ENCODE measurements around the gene SYT7.

SYT7 gene

GRCh38 chr11:61609000-61609979, 28.4 kb upstream of the SYT7 start:
- Histone ChIP-seq H3K27me3 (replicated peaks; ENCODE audit: control insufficient read depth, insufficient read depth, low read length, poor library complexity, severe bottlenecking) (no peaks in the 10 kb centered on the region), H3K4me3 (ENCODE audit: insufficient read depth, low read depth, low read length, poor library complexity, severe bottlenecking) (no peak overlapping the region)

GRCh38 chr11:61607920-61608599, 27.2 kb upstream of the SYT7 start:
- Histone ChIP-seq H3K36me3 (ENCODE audit: control insufficient read depth, insufficient read depth, low read length) (no peaks in the 10 kb centered on the region), H3K4me1 (ENCODE audit: control insufficient read depth, insufficient read depth, low read length, poor library complexity, severe bottlenecking) (no peaks in the 10 kb centered on the region), H3K4me3 (ENCODE audit: insufficient read depth, low read depth, low read length, poor library complexity, severe bottlenecking) (no peak overlapping the region), H3K9me3 (ENCODE audit: control insufficient read depth, low read length) (no peaks in the 10 kb centered on the region), H3K27ac (ENCODE audit: insufficient read depth, low read length, poor library complexity, severe bottlenecking) (no peak overlapping the region), H3K27me3 (replicated peaks; ENCODE audit: control insufficient read depth, insufficient read depth, low read length, poor library complexity, severe bottlenecking) (no peaks in the 10 kb centered on the region)
- DNase-seq, result no peak

More at GRCh38 chr11:61609000-61609979, 28.4 kb upstream of the SYT7 start:
- H3K9me3 ChIP-seq (ENCODE audit: control insufficient read depth, low read length), result no peaks in the 10 kb centered on the region
- H3K36me3 ChIP-seq (ENCODE audit: control insufficient read depth, insufficient read depth, low read length), result no peaks in the 10 kb centered on the region
- no peak for DNase-seq
- H3K4me1 ChIP-seq (ENCODE audit: control insufficient read depth, insufficient read depth, low read length, poor library complexity, severe bottlenecking), result no peaks in the 10 kb centered on the region
- H3K27ac ChIP-seq (ENCODE audit: insufficient read depth, low read length, poor library complexity, severe bottlenecking), result no peak overlapping the region

DNA sequence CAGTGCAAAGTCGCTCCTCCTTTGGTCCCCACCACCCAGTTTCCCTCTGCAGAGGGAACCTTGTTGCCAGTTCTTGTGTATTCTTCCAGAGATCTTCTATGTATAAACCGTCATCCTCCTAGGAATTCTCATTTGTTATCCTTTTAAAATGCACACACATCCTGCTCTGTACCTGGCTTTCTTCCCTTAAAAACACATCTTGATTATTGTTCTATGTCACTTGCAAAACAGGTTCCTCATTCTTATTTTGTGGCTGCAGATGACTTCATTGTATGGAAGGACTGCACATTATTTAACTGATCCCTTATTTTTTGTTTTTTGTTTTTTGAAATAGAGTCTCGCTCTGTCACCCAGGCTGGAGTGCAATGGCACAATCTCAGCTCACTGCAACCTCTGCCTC, 26.6 kb upstream of the SYT7 start:
- Histone ChIP-seq H3K4me1 (ENCODE audit: control insufficient read depth, insufficient read depth, low read length, poor library complexity, severe bottlenecking) (no peaks in the 10 kb centered on the region), H3K9me3 (ENCODE audit: control insufficient read depth, low read length) (no peaks in the 10 kb centered on the region)

DNA sequence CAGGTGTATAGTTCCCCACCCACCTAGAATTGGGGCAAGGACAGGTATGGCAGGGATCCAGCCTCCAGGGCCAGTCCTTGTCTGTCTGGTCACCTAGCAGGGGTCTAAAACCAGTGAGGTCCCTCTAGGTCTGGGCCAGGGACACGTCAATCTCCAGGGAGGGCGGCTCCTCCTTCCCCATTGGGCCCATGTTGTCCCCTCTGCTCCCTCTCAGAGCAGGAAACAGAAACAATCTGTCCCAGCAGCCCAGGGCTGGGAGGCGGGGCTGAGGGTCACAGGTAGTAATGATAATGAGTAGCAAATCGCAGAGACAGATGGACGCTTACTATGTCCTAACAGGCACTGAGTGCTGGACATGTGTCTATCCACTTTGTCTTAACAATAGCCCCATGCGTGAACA, 22.8 kb upstream of the SYT7 start:
- H3K9me3 ChIP-seq (ENCODE audit: control insufficient read depth, low read length), result no peaks in the 10 kb centered on the region
- H3K27ac ChIP-seq (ENCODE audit: insufficient read depth, low read length, poor library complexity, severe bottlenecking), result no peak overlapping the region
- no peaks in the 10 kb centered on the region for H3K27me3 ChIP-seq (replicated peaks; ENCODE audit: control insufficient read depth, insufficient read depth, low read length, poor library complexity, severe bottlenecking)

More for the DNA sequence above, 26.6 kb upstream of the SYT7 start:
- no peak overlapping the region for H3K4me3 ChIP-seq (ENCODE audit: insufficient read depth, low read depth, low read length, poor library complexity, severe bottlenecking)
- no peaks in the 10 kb centered on the region for H3K27me3 ChIP-seq (replicated peaks; ENCODE audit: control insufficient read depth, insufficient read depth, low read length, poor library complexity, severe bottlenecking)
- H3K27ac ChIP-seq (ENCODE audit: insufficient read depth, low read length, poor library complexity, severe bottlenecking), result no peak overlapping the region
- no peaks in the 10 kb centered on the region for H3K36me3 ChIP-seq (ENCODE audit: control insufficient read depth, insufficient read depth, low read length)
- no peak for DNase-seq

DNA sequence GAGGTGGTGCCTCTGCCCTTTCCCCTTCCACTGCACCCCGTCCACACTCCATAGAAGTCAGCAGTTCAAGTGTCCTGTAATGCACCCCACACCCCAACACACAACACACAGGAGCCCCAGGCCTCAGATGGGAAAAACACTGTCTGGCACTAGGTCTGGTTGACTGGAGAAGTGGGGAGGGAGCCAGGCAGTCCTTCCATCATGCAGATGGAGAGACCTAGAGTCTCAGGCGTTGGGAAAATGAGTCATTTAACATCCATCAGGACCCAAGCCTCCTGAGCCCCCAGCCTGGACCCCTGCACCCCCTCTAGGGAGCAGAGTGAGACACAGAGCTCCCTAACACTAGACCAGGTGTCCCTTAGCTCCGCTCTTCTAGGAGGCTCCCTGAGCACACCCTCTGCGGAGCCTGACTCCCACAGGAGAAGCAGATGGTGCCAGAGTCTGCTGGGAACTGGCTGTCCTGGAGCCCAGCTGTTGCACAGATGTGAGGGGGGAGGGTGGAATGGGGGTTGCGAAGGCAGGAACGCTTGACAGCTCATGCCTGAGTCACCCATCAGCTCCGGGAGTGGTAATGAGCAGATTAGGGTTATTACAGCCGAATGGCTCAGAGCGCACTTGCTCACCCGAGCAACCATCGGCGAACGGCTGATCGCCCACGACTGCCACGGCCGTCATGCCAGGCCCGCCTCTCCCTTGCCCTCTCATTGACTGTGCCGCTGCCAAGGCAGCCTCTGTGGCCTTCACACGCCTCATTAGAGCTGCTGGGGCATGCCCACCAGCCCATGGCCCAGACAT, 22.1 kb upstream of the SYT7 start:
- H3K27me3 ChIP-seq (replicated peaks; ENCODE audit: control insufficient read depth, insufficient read depth, low read length, poor library complexity, severe bottlenecking), result no peaks in the 10 kb centered on the region
- no peak for DNase-seq
- H3K4me1 ChIP-seq (ENCODE audit: control insufficient read depth, insufficient read depth, low read length, poor library complexity, severe bottlenecking), result no peaks in the 10 kb centered on the region
- no peaks in the 10 kb centered on the region for H3K36me3 ChIP-seq (ENCODE audit: control insufficient read depth, insufficient read depth, low read length)
- no peak overlapping the region for H3K27ac ChIP-seq (ENCODE audit: insufficient read depth, low read length, poor library complexity, severe bottlenecking)
- no peak overlapping the region for H3K4me3 ChIP-seq (ENCODE audit: insufficient read depth, low read depth, low read length, poor library complexity, severe bottlenecking)
- H3K9me3 ChIP-seq (ENCODE audit: control insufficient read depth, low read length), result no peaks in the 10 kb centered on the region

More for the DNA sequence above, 22.8 kb upstream of the SYT7 start:
- H3K4me1 ChIP-seq (ENCODE audit: control insufficient read depth, insufficient read depth, low read length, poor library complexity, severe bottlenecking), result no peaks in the 10 kb centered on the region
- no peaks in the 10 kb centered on the region for H3K36me3 ChIP-seq (ENCODE audit: control insufficient read depth, insufficient read depth, low read length)
- DNase-seq, result no peak
- no peak overlapping the region for H3K4me3 ChIP-seq (ENCODE audit: insufficient read depth, low read depth, low read length, poor library complexity, severe bottlenecking)

- no peak for DNase-seq
- H3K27ac ChIP-seq (ENCODE audit: insufficient read depth, low read length, poor library complexity, severe bottlenecking), result no peak overlapping the region
- H3K4me3 ChIP-seq (ENCODE audit: insufficient read depth, low read depth, low read length, poor library complexity, severe bottlenecking), result no peak overlapping the region
- H3K4me1 ChIP-seq (ENCODE audit: control insufficient read depth, insufficient read depth, low read length, poor library complexity, severe bottlenecking), result no peaks in the 10 kb centered on the region
- no peaks in the 10 kb centered on the region for H3K27me3 ChIP-seq (replicated peaks; ENCODE audit: control insufficient read depth, insufficient read depth, low read length, poor library complexity, severe bottlenecking)
- no peaks in the 10 kb centered on the region for H3K36me3 ChIP-seq (ENCODE audit: control insufficient read depth, insufficient read depth, low read length)
- H3K9me3 ChIP-seq (ENCODE audit: control insufficient read depth, low read length), result no peaks in the 10 kb centered on the region
Measured at GRCh38 chr11:61601512-61601911, 20.6 kb upstream of the SYT7 start.

- no peak overlapping the region for H3K27ac ChIP-seq (ENCODE audit: insufficient read depth, low read length, poor library complexity, severe bottlenecking)
- no peaks in the 10 kb centered on the region for H3K4me1 ChIP-seq (ENCODE audit: control insufficient read depth, insufficient read depth, low read length, poor library complexity, severe bottlenecking)
- no peak overlapping the region for H3K4me3 ChIP-seq (ENCODE audit: insufficient read depth, low read depth, low read length, poor library complexity, severe bottlenecking)
- no peak for DNase-seq
- H3K36me3 ChIP-seq (ENCODE audit: control insufficient read depth, insufficient read depth, low read length), result no peaks in the 10 kb centered on the region
- H3K27me3 ChIP-seq (replicated peaks; ENCODE audit: control insufficient read depth, insufficient read depth, low read length, poor library complexity, severe bottlenecking), result no peaks in the 10 kb centered on the region
- no peaks in the 10 kb centered on the region for H3K9me3 ChIP-seq (ENCODE audit: control insufficient read depth, low read length)
Measured at GRCh38 chr11:61599968-61600710, 19.3 kb upstream of the SYT7 start.

DNA sequence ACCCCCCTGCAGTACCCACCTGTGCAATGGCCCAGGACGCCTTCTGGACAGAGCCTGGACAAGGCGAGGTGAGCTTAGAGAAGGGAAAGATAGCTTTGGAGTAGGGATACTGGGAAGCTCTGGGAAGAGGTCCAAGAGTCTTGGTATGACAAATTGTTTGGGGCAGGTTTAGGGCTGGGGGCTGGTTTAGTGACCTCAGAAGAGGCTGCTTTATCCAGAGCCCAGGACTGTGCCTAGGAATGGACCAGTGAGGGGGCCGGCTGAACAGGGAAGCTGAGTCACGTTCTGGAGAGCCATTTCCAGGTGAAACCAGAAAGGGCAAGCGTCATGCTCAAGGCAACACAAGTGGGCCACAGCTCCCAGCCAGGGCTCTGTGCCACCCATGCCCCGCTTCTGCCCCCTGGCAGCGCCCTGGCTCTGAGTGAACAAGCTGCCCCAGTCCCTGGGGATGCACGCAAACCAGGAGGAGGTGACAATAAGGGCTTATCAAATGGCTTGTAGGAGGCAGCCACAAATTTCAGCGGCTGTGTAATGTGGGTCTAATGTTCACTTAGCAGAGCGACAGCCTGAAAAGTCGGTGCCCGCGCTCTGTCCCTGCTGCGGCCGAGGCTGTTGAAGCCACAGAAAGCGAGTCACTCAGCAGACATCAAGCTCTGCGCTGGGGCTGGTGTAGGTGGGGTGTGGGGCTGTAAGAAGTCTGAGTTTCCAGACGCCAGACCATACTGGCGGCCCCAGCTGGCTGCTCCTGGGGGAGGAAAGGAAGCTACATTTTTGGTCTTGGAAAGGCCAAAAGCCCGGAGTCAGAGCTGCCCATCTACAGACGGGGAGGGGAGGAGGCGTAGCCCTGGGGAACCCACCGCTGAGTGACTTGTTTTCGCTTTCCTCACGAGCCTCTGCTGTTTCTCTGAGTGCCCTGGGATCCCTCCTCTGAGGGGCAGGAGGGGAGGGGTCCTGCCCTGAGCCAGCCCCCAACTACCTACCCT, 18.3 kb upstream of the SYT7 start:
- no peak overlapping the region for H3K4me3 ChIP-seq (ENCODE audit: insufficient read depth, low read depth, low read length, poor library complexity, severe bottlenecking)
- no peak overlapping the region for H3K27ac ChIP-seq (ENCODE audit: insufficient read depth, low read length, poor library complexity, severe bottlenecking)
- H3K9me3 ChIP-seq (ENCODE audit: control insufficient read depth, low read length), result no peaks in the 10 kb centered on the region
- DNase-seq, result no peak
- H3K4me1 ChIP-seq (ENCODE audit: control insufficient read depth, insufficient read depth, low read length, poor library complexity, severe bottlenecking), result no peaks in the 10 kb centered on the region
- H3K36me3 ChIP-seq (ENCODE audit: control insufficient read depth, insufficient read depth, low read length), result no peaks in the 10 kb centered on the region
- no peaks in the 10 kb centered on the region for H3K27me3 ChIP-seq (replicated peaks; ENCODE audit: control insufficient read depth, insufficient read depth, low read length, poor library complexity, severe bottlenecking)
